Endometrial microvascular endothelial cells (primary cell): Measurements from ENCODE around the gene USP50. TPM values are rescaled to one million over a fixed set of nuclear protein-coding genes. Genes with fewer than 3 reads are reported as not detected.
"Not testable (repeated sequence)": the region's sequence is repeated elsewhere in the genome, so short reads cannot be mapped to it uniquely, and the experiment has no call there.

Source experiments
- in situ Hi-C: cut with HindIII; loops from 2 replicates; pipeline ENCODE4 v1.10.0; 2017; ENCODE audit warnings: low sequenced_read_pairs, low pct_unique_long_range_greater_than_20kb; ENCODE audit errors: inconsistent ontology term
- total RNA-seq: library from RNA; depleted of rRNA; stranded (reverse); fragments of >200 nt; gene quantifications from one replicate; pipeline ENCODE4 v1.2.3, GENCODE V29; 2015; ENCODE audit errors: inconsistent ontology term

Gene USP50
- not detected for total RNA-seq

DNA sequence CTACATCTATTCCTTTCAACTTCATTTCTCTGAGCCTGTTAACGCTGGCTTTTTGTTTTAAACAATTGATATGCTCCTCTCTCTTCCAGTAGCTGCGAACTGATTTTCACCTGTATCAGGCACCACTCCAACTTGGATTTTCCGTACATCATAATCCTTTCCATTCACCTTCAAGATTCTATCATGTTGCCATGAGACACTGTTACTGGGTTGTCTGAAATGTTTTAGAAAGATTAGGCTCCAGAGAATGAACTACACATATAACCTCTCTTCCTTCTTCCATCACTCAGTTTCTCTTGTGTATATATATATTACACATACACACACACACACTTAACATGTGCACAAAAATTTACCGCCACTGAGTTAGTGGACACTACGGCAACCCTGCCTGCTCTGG lies at the start of gene USP50:
Gene USP50 (minus strand): TSS at position 101 of the 400 bp plus-strand sequence. CDS start 141 bp downstream, outside the sequence.
- in situ Hi-C loops: no loop called here

- in situ Hi-C loops: no loop called here
Measured at GRCh38 chr15:50594311-50594710, 47.8 kb upstream of the USP50 start.

DNA sequence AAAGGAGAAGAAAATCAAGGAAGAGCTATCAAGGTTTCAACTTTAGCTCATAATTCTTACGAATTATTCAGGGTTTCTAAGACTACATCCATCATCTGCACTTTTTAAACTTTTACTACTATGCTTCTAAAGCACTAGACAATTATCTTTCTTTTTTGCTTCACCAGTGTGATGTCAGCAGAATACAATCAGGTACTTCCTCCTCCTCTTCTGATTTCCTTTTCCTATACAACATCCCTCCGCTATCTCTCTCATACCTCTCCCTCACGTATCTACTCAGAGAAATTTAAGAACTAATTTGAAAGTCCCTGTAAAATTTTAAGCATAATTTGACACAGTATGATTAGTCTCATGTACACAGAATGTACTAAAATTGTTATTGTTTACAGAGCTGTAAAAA lies 47.3 kb upstream of the USP50 start:
- in situ Hi-C loops: no loop called here

DNA sequence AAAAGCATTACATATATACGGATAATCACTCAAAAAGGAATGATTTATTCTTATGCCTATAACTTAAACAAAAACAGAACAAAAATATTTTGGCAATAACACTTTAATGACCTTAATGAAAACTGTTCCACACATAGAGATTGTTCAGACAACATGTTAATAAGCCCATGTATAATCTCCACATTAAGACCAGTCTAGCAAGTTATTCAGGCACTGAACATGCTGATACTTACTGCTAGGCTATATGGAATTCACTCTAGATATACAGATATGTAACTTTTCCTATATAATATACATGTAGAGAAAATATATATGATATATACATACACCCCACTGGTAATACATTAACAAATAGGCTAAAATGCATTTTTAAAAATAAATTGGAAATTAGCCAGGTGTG lies 43.8 kb upstream of the USP50 start:
- in situ Hi-C loops: no loop called here

DNA sequence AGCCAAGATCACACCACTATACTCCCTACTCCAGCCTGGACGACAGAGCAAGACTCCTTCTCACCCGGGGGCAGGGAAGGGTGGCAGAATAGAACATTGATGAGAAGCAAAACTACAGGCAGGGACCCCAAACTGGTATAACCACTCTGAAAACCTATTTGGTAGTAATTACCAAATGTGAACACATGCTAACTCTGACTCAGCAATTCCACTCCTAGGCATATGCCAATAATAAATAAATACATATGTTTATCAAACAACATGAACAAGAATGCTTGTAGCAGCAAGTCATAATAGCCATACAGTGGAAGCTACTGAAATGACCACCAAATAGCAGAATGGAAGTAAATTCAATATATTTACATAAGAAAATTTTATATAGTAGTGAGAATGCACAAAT lies 31.0 kb upstream of the USP50 start:
- in situ Hi-C loops: no loop called here

DNA sequence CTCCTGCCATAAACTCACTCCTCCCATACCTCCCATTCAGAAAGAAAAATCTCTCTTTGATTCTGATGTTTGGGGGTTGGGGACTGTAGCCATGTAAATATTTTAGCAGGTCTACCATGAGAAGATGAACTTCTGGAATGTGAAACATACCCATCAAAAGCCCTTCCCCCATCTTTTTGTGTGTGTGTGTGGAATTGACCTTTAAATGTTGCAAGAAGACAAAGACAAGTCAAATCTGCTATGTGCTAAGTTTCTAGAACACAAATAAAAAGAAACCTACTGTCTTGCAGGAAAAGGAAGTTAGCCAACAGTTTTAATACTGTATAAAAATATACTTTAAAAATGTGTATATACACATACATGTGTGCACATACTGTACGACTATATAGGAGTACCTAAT lies 29.7 kb upstream of the USP50 start:
- in situ Hi-C loops: no loop called here

- in situ Hi-C loops: not testable (repeated sequence)
Measured at GRCh38 chr15:50573842-50574241, 27.4 kb upstream of the USP50 start.

DNA sequence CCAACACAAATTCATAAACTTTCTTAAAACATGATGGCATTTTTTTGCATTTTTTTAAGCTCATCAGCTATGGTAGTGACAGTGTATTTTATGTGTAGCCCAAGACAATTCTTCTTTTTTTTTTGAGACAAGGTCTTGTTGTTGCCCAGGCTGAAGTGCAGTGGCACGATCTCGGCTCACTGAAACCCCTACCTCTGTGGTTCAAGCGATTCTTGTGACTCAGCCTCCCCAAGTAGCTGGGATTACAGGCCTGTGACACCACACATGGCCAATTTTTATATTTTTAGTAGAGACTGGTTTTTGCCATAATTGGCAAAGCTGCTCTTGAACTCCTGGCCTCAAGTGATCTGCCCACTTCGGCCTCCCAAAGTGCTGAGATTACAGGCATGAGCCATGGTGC lies 17.3 kb upstream of the USP50 start:
- in situ Hi-C loops: no loop called here

GRCh38 chr15:50562735-50563640 lies 16.5 kb upstream of the USP50 start:
- in situ Hi-C loops: no loop called here

DNA sequence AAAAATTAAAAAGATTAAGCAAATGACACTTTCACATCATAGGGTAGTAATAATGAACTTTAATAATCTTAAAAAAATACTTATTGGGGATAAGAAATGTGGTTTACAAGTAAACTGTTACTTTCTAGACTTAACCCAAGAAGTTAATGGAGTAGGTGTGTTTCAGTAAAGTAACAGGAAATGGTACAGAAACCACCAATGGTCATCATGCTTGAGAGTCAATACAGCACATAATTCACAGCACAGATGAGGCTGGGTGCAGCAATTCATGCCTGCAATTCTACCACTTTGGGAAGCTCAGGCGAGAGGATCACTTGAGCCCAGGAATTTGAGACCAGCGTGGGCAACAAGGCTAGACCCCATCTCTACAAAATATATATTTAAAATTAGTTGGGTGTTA lies 11.5 kb upstream of the USP50 start:
- in situ Hi-C loops: no loop called here

DNA sequence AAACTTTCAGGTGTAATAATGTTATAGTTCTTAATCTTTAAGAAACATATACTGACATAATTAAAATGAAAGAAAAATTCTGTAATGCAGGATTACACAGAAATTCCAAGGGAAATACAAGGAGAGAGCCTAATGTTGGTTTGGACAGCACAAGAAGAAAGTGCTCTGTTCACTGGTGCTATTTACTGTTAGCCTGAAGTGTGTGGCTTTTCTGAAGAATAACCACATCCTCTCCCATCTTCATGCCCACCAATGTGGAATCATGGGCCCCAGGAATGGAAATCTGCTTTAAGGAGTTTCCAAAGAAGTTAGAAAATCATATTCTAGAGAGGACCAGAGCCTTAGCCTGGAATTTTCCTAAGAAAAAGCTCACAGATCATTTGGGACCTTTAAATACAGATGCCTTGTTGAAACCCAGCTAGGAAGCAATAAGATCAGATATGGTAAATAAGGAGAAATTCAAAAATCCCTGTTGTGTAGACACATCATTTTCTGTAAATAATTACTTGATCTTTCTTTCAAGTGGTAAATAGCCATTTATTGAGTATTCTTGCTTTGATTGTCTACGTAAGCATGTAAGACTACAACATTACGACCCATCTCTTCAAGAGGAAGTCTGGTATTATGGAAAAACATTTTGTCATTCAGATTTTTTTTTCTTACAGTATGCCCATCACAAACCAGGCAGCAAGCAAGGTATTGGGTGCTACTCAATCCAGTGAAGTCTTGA lies 10.3 kb upstream of the USP50 start:
- in situ Hi-C loops: no loop called here

DNA sequence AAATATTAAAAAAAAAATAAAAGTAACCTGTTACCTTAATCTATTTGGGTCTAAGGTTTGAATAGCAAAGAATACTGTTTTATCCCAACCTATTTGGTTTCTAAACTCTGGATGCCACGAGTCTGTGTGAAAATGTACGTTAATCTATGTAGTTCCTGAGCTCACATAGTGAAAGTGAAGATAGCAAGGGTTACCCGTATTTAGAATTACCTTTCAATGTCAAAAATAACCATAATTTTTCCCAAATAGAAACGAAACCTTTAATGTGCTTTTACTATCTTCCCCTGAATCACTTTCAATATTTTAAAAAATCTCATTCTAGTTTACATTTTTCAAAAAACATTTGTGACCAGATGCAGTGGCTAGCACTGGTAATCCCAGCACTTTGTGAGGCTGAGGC lies 5.8 kb upstream of the USP50 start:
- in situ Hi-C loops: no loop called here

GRCh38 chr15:50549326-50549725 lies 2.9 kb upstream of the USP50 start:
- in situ Hi-C loops: no loop called here

GRCh38 chr15:50544368-50544767 lies 2.1 kb downstream of the USP50 start:
- in situ Hi-C loops: no loop called here

DNA sequence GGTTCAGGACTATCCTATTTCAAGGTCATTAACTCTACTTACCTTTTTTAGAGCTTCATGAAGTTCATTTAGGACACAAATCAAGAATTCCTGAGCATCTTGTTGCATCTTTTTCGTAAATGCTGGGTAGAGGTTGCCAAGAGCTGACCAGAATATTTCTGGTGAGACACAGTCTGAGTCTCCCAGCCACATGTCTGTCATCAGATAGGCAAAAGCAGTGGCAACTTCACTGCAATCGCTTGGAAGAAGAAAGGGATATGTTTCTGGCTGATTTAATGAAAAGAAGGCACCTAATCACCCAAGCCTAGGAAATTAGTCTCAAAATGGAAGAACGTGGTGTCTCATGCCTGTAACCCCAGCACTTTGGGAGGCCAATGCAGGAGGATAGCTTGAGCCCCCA lies 2.9 kb downstream of the USP50 start:
- in situ Hi-C loops: no loop called here

GRCh38 chr15:50542887-50543210 lies 3.6 kb downstream of the USP50 start:
- in situ Hi-C loops: no loop called here

DNA sequence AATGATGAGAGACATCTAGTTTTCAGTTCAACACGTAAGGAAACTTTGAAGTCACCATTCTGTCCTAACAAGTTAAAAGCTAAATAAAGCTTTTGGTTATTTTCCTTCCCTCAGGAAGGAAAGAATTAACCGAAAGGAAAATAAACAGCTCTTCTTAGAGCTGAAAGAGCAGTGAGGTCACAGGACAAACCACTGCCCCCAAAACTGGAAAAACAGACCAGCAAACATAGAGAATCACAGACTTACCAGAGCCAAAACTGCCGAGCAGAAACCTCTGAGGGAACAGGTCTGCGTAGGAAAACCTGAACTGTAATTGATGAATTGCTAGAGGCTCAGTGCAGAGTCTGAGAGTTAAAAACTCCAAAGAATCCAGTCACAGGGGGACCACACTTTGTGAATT lies 14.7 kb downstream of the USP50 start:
- in situ Hi-C loops: no loop called here

DNA sequence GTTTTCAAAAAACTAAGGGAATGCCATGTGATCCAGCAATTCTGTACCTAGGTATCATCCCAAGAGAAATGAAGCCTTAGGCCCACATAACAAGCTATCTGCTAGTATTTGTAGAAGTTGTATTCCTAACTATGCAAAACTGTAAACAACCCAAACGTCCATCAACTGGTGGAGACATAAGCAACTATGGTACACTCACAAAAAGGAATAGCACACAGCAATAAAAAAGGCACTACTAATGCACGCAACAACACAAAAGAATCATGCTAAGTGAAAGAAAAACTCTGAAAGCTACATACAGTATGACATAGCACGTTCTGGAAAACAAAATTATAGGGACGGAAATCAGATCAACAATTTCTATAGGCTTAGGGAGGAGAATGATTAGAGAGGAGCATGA lies 15.3 kb downstream of the USP50 start:
- in situ Hi-C loops: no loop called here

GRCh38 chr15:50523851-50524251 lies 22.6 kb downstream of the USP50 start:
- in situ Hi-C loops: no loop called here

DNA sequence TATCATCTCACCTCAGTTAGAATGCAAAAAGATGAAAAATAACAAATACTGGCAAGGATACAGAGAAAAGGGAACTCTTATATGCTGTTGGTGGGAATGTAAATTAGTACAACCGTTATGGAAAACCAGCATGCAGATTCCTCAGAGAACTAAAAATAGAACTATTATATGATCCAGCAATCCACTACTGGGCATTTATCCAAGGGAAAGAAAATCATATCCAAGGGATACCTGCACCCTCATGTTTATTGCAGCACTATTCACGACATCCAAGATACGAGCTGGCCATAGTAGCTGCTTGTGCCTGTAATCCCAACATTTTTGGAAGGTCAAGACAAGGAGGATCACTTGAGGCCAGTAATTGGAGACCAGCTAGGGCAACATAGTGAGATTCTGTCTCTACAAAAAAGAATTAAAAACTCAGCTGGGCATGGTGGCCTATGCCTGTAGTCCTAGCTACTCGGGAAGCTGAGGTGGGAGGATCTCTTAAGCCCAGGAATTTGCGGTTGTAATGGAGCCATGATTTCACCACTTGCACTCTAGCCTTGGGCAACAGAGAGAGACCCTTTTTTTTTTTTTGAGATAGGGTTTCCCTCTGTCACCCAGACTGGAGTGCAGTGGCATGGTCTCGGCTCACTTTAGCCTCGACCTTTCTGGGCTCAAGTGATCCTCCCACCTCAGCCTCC lies 26.6 kb downstream of the USP50 start:
- in situ Hi-C loops: no loop called here
